Measurements from ENCODE around the gene RP9.

Gene RP9

DNA sequence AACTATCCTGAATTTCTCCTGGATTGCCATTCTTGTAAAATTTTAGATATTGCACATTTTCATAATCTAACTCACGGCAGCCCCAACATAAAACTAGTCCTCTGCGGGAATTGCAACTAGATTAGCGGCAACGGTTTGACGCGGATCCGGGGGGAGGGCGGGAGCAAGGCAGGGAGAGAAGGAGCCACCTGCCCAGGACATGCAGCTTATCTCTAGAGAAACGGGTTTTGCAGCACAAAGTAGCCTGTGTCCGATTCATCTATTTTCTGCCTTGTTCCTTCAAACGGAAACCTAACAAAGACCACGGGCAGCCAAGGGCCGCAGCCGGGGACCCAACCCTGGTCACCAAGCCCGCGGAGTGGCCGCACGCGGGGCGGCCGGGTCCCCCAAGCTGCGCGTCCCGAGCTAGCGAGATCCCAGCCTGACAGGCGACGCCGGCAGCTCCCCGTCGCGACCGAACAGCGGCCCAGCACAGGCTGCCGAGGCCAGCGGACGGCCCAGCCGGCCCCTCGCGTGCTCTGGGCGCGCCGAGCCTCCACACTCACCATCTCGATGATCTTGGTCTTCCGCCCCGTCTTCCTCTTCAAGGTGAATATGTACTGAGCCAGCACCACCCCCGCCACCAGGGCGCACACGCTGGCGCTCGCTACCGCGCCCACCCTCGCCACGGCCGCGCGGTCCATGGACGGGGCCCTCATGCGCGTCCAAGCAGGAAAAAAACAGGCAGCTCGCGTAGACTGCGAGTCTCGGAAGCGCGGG, 47.0 kb downstream of the RP9 start, which contains the start of gene NT5C3A:
TSS of gene NT5C3A (minus strand) at position 754 of the 759 bp plus-strand sequence. CDS start at position 683, 71 bp downstream.
- peak; percentile 42 for DNase-seq (ENCODE audit: low spot score)

GRCh38 chr7:33061282-33061937, 47.8 kb downstream of the RP9 start:
- no peak for DNase-seq (ENCODE audit: low spot score)

- DNase-seq (ENCODE audit: low spot score): no peak
These were observed 49.6 kb downstream of the RP9 start for GRCh38 chr7:33059635-33060034.

- no peak for DNase-seq (ENCODE audit: low spot score)
These were observed 54.0 kb downstream of the RP9 start for GRCh38 chr7:33055158-33055557.

DNA sequence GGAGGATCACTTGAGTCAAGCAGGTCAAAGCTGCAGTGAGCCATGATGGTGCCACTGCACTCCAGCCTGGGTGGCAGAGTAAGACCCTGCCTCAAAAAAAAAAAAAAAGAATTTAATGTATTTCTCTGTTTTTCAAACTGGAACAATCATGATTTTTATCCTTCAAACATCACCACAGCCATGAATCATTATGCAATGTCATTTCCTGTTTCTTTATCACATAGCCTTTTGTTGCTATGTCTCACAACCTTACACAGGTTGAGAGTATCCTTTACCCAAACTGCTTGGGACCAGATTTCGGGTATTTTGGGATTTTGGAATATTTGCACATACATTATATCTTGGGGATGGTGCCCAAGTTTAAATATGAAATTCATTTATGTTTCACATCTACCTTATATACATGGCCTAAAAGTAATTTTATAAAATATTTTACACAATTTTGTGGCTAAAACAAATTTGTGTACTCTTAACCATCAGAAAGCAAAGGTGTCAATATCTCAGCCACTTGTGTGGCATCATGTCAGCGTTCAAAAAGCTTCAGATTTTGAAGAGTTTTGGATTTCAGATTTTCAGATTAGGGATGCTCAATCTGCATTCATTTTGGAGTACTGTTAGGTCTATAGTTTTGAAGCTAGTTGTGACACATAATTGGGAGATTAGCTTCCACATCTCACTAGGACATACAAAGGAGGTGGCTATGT, 54.8 kb downstream of the RP9 start:
- no peak for DNase-seq (ENCODE audit: low spot score)

DNA sequence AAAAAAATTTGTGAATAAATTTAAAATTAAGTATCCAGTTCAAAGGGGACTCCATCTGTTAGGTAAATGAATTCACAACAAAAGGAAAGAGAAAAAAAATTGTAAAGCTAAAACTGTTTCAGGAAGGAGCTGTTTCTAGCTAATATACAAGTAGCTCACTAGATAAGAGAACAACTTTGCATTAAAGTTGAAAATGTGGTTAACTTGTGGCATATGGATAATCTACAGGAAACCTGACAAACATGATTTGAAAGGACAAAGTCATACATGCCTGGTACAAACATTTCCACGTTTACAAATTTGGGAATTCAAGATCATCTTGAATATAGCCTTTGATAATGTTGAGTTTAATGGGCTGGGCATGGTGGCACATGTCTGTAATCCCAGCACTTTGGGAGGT, 55.5 kb downstream of the RP9 start:
- no peak for DNase-seq (ENCODE audit: low spot score)

DNA sequence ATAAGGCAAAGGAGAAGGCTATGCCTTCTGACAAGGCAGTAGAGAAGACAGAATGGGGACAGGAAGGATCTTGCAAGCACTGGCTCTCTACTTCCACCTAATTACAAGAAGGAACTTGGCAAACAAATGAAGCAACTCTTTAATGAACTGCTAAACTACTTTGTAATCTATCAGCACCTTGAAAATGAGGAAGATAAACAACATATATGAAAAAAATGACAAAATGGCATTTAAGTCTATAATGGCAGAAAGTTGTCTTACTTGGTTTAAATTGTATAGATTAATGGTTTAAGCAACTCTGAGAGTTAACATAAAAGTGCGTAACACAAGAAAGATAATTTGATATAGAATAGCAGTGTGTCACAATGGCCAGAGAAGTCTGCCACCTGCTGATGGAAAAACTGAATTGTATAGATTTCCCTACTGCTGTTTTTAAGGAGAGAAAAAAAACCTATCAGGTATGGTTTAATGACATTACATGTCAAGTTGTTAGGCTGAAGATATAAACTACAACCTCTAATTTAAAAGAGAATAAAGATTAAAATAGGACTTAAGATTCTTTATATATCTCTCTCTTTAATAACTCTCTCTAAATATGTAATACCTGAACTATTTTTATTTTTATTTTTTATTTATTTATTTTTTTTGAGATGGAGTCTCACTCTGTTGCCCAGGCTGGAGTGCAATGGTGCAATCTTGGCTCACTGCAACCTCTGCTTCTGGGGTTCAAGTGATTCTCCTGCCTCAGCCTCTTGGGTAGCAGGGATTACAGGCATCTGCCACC, 58.5 kb downstream of the RP9 start:
- peak; percentile 31 for DNase-seq (ENCODE audit: low spot score)

DNA sequence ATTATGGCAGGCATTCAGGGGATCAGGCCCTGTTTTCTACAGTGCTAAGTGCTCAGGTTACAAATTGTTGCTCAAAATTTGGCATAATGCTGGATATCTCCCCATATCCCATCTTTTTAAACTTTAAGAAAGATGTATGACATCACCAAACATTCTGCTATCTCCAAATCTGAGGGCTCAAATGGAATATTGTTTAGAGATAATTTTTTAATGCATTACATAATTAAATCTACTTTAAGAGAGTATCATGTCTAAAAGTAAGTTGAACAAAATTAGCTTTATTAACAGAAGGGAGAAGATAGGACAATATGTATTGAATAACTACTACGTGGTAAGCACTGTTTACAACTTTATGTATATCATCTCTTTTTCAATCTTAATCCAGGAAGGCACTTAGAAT, 60.5 kb downstream of the RP9 start:
- DNase-seq (ENCODE audit: low spot score): no peak

DNA sequence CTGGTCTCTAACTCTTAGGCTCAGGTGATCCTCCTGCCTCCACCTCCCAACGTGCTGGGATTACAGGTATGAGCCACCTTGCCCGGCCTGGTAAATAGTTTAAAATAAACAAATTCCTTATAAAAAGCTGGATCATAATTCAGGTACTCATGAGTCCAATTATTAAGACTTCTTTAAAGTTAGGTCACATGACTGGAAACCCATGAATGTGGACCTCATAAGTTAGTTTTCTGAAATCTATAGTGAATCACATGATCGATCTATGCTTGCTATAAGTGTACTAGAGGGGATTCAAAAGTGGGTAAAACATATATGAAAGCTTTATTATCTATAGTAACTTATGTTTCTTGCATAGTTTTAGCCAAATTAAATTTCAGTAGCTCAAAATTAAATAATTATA, 60.9 kb downstream of the RP9 start:
- no peak for DNase-seq (ENCODE audit: low spot score)

DNA sequence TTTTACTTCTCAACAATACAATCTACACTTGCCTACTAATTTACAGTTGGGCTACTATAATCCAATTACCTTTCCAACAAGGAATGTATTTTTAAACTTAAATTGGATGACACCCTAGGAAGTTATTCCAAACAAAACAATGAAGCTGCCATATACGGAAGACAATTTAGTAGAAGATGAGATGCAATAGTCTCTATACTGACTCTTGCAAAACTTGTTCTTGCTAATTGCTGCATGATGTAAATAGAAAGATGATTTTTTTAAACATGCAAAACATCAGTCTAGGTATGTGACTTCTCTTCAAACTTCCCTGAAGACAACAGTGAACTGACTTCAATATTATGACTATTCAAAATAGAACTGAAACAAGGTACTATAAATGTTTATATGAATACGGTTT, 64.2 kb downstream of the RP9 start:
- peak; percentile 22 for DNase-seq (ENCODE audit: low spot score)

All from germinal center (tissue), 1 donor.